CD4-positive, alpha-beta T cell treated with Interleukin-4 for 4 hours (primary cell): Measurements from ENCODE around the gene A4GNT.

Experiments used
- DNase-seq: peaks from one replicate; pipeline ENCODE4 v3.0.0-alpha.2; 2020

Gene A4GNT

GRCh38 chr3:138078096-138078495 is 54.1 kb downstream of the A4GNT start:
- no peak for DNase-seq
